DOHH2 (cell line): Measurements from ENCODE around the gene GPR26.

Experiments
- H3F3A ChIP-seq: fragments of 200-600 bp; sonication (generic), shearing (Covaris generic); 2 replicates; pipeline ENCODE4 v1.6.0; 2016; ENCODE audit warnings: antibody characterized with exemption, mild to moderate bottlenecking; ENCODE audit not compliant: control insufficient read depth, insufficient read depth
- H3K27ac ChIP-seq: fragments of 200-600 bp; sonication (generic); 2 replicates; pipeline ENCODE4 v1.5.1; 2014; ENCODE audit warnings: low read depth, mild to moderate bottlenecking, low read length, moderate library complexity
- H3K27me3 ChIP-seq: fragments of 200-600 bp; sonication (generic); 2 replicates; pipeline ENCODE4 v1.6.1; 2014; ENCODE audit warnings: mild to moderate bottlenecking, low read length, mixed read lengths; ENCODE audit not compliant: control insufficient read depth
- H3K36me3 ChIP-seq: fragments of 200-600 bp; sonication (generic); 2 replicates; pipeline ENCODE4 v1.6.1; 2014; ENCODE audit warnings: mild to moderate bottlenecking, low read length, moderate library complexity, mixed read lengths; ENCODE audit not compliant: control insufficient read depth
- H3K4me1 ChIP-seq: fragments of 200-600 bp; sonication (generic); 2 replicates; pipeline ENCODE4 v1.6.1; 2014; ENCODE audit warnings: mild to moderate bottlenecking, low read length, mixed read lengths; ENCODE audit not compliant: control insufficient read depth
- H3K4me2 ChIP-seq: fragments of 200-600 bp; sonication (generic); 2 replicates; pipeline ENCODE4 v1.6.0; 2014; ENCODE audit warnings: mild to moderate bottlenecking, low read length, moderate library complexity
- H3K4me3 ChIP-seq: fragments of 200-600 bp; sonication (generic); 2 replicates; pipeline ENCODE4 v1.5.1; 2014; ENCODE audit warnings: mild to moderate bottlenecking, low read length, mixed read lengths
- H3K79me2 ChIP-seq: fragments of 200-600 bp; sonication (generic); 2 replicates; pipeline ENCODE4 v1.6.1; 2014; ENCODE audit warnings: mild to moderate bottlenecking, low read length, mixed read lengths; ENCODE audit not compliant: control insufficient read depth
- H3K9me2 ChIP-seq: fragments of 200-600 bp; sonication (generic); replicated peaks from 2 replicates; pipeline ENCODE4 v1.6.1; 2014; ENCODE audit warnings: mild to moderate bottlenecking, low read length, mixed read lengths; ENCODE audit not compliant: control insufficient read depth
- H3K9me3 ChIP-seq: fragments of 200-600 bp; sonication (generic); 2 replicates; pipeline ENCODE4 v1.6.1; 2014; ENCODE audit warnings: antibody characterized with exemption, low read length, mixed read lengths; ENCODE audit not compliant: control insufficient read depth, insufficient read depth
- H4K20me1 ChIP-seq: fragments of 200-600 bp; sonication (generic); 2 replicates; pipeline ENCODE4 v1.6.0; 2014; ENCODE audit warnings: low read depth, mild to moderate bottlenecking, antibody characterized with exemption, low read length, moderate library complexity; ENCODE audit not compliant: control insufficient read depth, insufficient read depth
- CTCF ChIP-seq: fragments of 200-600 bp; sonication (generic); IDR thresholded peaks from one replicate; pipeline ENCODE4 v1.5.1; 2014; ENCODE audit warnings: antibody characterized with exemption, mild to moderate bottlenecking, low read depth, low read length; ENCODE audit not compliant: poor library complexity, severe bottlenecking
- EZH2phosphoT487 ChIP-seq: fragments of 200-600 bp; sonication (generic); IDR thresholded peaks from 2 replicates; pipeline ENCODE4 v1.6.1; 2017; ENCODE audit warnings: borderline replicate concordance, mild to moderate bottlenecking, antibody characterized with exemption, low read length, moderate library complexity, mixed read lengths

Gene GPR26

GRCh38 chr10:123683865-123684264 is 17.7 kb downstream of the GPR26 start:
- H3K27ac ChIP-seq, result no peak overlapping the region
- H3K9me2 ChIP-seq, result no peaks in the 10 kb centered on the region
- no peaks in the 10 kb centered on the region for H3K36me3 ChIP-seq
- H3K4me1 ChIP-seq, result no peaks in the 10 kb centered on the region
- no peak overlapping the region for H3K4me2 ChIP-seq
- no peak overlapping the region for H3K4me3 ChIP-seq
- peaks cover 8% of the 10 kb centered on the region for H3K27me3 ChIP-seq
- H3F3A ChIP-seq, result no peaks in the 10 kb centered on the region
- no peaks in the 10 kb centered on the region for H4K20me1 ChIP-seq
- TF ChIP-seq CTCF (no peak), EZH2phosphoT487 (no peak)
- no peaks in the 10 kb centered on the region for H3K9me3 ChIP-seq
- no peaks in the 10 kb centered on the region for H3K79me2 ChIP-seq

GRCh38 chr10:123685260-123685659 is 19.1 kb downstream of the GPR26 start:
- H3K36me3 ChIP-seq, result no peaks in the 10 kb centered on the region
- no peaks in the 10 kb centered on the region for H3F3A ChIP-seq
- no peaks in the 10 kb centered on the region for H3K79me2 ChIP-seq
- H3K4me1 ChIP-seq, result no peaks in the 10 kb centered on the region
- no peaks in the 10 kb centered on the region for H4K20me1 ChIP-seq
- no peak overlapping the region for H3K4me3 ChIP-seq
- TF ChIP-seq EZH2phosphoT487, result no peak
- no peak for TF ChIP-seq CTCF
- peaks cover 8% of the 10 kb centered on the region for H3K27me3 ChIP-seq
- no peaks in the 10 kb centered on the region for H3K9me2 ChIP-seq
- no peak overlapping the region for H3K27ac ChIP-seq
- H3K9me3 ChIP-seq, result no peaks in the 10 kb centered on the region
- H3K4me2 ChIP-seq, result no peak overlapping the region

- no peaks in the 10 kb centered on the region for H3F3A ChIP-seq
- no peaks in the 10 kb centered on the region for H3K4me1 ChIP-seq
- H3K4me2 ChIP-seq, result no peak overlapping the region
- no peaks in the 10 kb centered on the region for H3K79me2 ChIP-seq
- no peaks in the 10 kb centered on the region for H3K9me2 ChIP-seq
- H4K20me1 ChIP-seq, result no peaks in the 10 kb centered on the region
- H3K27ac ChIP-seq, result no peak overlapping the region
- H3K36me3 ChIP-seq, result no peaks in the 10 kb centered on the region
- TF ChIP-seq EZH2phosphoT487 (no peak), CTCF (no peak)
- H3K27me3 ChIP-seq, result no peaks in the 10 kb centered on the region
- no peaks in the 10 kb centered on the region for H3K9me3 ChIP-seq
- H3K4me3 ChIP-seq, result no peak overlapping the region
Observed at GRCh38 chr10:123687758-123688157, 21.6 kb downstream of the GPR26 start.

GRCh38 chr10:123689880-123690279 is 23.7 kb downstream of the GPR26 start:
- Histone ChIP-seq H4K20me1 (no peaks in the 10 kb centered on the region), H3F3A (no peaks in the 10 kb centered on the region), H3K27ac (no peak overlapping the region), H3K79me2 (no peaks in the 10 kb centered on the region), H3K4me3 (no peak overlapping the region), H3K4me2 (no peak overlapping the region), H3K36me3 (no peaks in the 10 kb centered on the region), H3K9me2 (no peaks in the 10 kb centered on the region), H3K4me1 (no peaks in the 10 kb centered on the region), H3K9me3 (no peaks in the 10 kb centered on the region), H3K27me3 (no peaks in the 10 kb centered on the region)
- TF ChIP-seq EZH2phosphoT487, result no peak
